Inflammatory macrophage (primary cell): ENCODE measurements around the gene DNA2.

Source experiments
- DNase-seq, 2 donors: peaks; one replicate each; pipeline ENCODE4 v3.0.0-alpha.2; 2020 to 2022

Gene DNA2

GRCh38 chr10:68440898-68441297, 30.9 kb downstream of the DNA2 start:
- DNase-seq = no peak

DNA sequence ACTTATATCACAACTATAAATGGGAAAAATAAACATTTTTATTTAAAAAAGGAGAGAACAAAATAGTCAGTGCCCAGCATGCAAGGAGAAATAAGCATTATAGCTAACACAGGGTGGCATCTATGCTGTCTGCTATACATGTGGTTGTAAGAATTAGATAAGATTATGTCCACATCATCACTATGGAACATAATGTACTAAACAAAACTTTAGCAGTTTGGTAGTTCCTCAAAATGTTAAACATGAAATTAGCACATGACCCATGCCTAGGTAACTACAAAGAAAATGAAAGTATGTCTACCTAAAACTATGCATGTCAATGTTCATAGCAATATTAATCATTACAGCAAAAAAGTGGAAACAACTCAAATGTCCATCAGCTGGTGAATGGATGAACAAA, 36.0 kb downstream of the DNA2 start:
- DNase-seq = peak; percentile 1 to 23

DNA sequence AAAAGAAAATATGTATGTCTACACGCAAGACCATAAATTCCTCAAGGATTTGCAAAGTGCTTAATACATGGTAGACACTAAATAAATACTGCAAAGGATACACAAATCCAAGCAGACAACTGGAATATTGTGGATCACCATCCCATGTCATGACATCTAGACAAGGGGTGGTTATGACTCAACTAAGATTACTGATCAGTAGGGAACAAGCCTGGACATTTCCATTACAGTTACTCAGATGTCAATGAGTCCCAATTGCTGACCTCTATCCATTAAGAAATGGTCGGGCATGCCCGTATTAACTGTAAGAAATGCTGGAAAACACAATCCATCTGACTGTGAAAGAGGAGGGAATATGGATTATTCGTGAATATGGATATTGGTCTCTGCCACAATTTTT, 37.1 kb downstream of the DNA2 start:
- no peak for DNase-seq

GRCh38 chr10:68428396-68429104, 43.2 kb downstream of the DNA2 start:
- DNase-seq = no peak

- DNase-seq = no peak
Measured at GRCh38 chr10:68424454-68425014, 47.2 kb downstream of the DNA2 start.

GRCh38 chr10:68423522-68423921, 48.3 kb downstream of the DNA2 start:
- DNase-seq = no peak

DNA sequence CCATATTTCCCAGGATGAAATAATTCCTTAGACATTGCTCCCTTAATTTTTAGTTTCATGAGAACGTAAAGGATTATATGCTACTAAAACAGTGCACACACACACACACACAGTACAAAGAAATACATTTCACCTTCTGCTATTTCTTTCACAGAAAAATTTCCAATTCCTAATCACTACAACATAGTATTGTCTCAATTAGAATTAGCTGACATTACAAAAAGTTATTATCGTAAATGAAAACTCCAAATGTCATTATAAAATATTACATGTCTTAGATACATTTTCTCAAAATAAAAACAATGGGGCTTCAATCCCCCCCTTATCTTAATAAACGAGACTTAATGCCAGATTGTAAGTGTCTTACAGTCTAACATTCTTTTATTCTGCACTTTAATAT, 52.4 kb downstream of the DNA2 start:
- no peak for DNase-seq

- no peak for DNase-seq
Measured at GRCh38 chr10:68408898-68409518, 62.8 kb downstream of the DNA2 start.

DNA sequence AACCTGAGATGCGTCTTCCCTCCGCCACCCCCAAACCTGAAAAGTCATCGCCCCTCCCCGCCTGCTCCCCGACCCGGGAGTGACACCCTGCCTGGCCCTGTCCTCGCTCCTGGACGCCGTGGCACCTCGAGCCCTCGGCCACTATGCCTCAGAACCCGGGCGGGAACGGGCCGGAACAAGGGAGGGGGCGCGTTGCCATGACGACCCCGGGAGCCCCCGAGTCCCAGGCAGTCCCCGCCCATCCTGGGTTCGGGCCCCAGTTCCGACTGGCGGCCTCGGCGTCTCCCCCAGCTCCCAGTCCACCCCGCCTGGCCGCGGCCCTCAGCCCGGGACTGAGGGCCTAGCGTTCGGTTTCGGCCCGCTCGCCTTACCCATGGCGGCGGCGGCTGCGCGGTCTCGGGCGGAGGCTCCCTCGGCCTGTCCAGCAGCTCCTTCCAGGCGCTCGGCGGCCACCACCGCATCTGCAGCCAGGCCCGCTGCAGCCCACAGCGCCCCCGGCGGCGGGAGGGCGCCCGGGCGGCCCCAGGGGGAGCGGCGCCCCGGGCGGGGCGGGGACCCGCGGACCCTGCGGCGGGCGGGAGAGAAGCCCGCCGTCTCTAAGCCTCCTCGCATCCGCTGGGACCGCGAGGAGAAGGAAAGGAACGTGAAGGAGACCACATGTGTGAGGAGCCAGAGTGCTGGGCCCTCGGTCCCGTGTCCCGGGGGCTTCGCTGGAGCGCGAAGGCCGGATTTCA, 64.8 kb downstream of the DNA2 start, which contains the start of gene RUFY2:
TSS of gene RUFY2 (minus strand) at position 463 of the 734 bp plus-strand sequence. CDS start at position 375, 88 bp downstream.
- peak; percentile 67 to 82 for DNase-seq

GRCh38 chr10:68406111-68406814, 65.5 kb downstream of the DNA2 start:
- DNase-seq = peak; percentile 29 to 55

- no peak for DNase-seq
Measured at GRCh38 chr10:68403701-68404100, 68.1 kb downstream of the DNA2 start.

DNA sequence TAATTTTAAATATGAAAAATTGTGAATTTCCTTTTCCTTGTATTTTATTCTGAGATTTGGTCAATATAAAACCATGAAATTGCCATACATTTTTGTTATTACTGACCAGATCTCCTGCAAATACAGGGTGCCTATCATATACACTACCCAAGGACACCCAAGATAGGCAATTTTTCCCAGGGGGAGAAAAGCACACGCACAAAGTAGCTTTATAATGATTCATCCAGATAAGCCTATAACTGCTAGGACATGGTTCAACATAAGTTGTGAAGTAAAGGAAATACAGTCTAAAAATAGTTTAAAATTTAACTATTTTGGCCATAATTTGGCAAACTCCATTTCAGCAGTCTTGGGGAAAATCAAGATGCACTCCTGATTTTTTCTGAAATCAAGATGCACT, 69.5 kb downstream of the DNA2 start:
- DNase-seq = no peak

GRCh38 chr10:68397005-68397404, 74.8 kb downstream of the DNA2 start:
- DNase-seq = no peak

GRCh38 chr10:68385740-68386139, 86.0 kb downstream of the DNA2 start:
- no peak for DNase-seq

DNA sequence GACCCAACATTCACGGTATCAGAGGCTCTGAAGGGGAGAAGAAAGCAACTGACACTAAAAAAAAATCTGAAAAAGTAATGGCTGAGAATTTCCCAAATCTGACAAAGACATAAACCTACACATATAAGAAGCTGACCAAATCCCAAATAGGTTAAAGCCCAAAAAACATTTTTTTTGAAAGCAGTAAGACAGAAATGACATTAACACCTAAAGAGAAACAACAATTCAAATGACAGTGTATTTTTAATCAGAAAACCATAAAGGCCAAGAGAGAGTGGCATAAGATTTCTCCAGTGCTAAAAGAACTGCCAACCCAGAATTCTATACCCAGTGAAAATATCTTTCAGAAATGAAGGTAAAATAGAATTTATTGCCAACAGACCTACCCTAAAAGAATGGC, 100.2 kb downstream of the DNA2 start:
- no peak for DNase-seq

DNA sequence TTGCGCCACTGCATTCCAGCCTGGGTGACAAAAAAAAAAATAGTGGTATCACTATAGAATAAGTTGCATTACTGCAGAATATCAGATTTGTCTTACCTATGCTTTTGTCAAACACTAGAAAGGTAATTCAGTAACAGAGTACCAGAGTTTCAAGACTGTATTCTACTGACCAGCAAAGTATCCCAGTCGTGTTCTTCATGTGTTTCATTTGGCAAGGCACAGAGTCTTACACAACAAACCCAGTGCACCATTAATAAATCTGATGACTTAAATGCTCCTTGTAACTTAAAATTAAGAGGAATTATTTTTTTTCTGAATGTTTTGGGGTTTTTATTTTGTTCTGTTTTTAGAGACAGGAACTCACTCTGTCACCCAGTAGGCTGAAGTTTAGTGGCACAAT, 104.7 kb downstream of the DNA2 start:
- peak; percentile 4 to 10 for DNase-seq

GRCh38 chr10:68366600-68366999, 105.2 kb downstream of the DNA2 start:
- DNase-seq = no peak

DNA sequence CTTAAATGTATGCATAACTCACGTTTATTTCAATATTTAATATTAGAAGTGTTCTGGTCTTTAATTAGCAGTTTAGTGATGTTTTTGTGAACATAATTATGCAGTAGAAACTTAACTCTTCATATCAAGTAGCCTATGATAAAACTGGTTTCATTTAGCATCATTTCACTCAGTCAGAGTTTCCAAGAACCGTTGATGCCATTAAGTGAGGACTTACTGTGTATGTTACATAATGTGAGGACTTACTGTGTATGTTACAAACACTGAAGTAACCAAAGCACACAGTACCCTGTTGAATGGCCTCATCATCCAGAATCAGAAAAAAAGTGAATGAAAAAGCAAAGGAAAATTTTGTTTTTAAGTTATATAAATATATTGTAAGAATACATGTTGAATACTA, 106.2 kb downstream of the DNA2 start:
- DNase-seq = no peak

GRCh38 chr10:68364101-68364886, 107.5 kb downstream of the DNA2 start:
- DNase-seq = no peak
